GM18909 (cell line): Measurements from ENCODE around the gene NR0B1.

Experiments
- ATAC-seq: cut with Tn5 transposase; IDR thresholded peaks from one replicate; pipeline ENCODE4 v1.9.1; 2021; ENCODE audit warnings: mild to moderate bottlenecking; ENCODE audit not compliant: unreplicated experiment, poor library complexity

NR0B1 gene

DNA sequence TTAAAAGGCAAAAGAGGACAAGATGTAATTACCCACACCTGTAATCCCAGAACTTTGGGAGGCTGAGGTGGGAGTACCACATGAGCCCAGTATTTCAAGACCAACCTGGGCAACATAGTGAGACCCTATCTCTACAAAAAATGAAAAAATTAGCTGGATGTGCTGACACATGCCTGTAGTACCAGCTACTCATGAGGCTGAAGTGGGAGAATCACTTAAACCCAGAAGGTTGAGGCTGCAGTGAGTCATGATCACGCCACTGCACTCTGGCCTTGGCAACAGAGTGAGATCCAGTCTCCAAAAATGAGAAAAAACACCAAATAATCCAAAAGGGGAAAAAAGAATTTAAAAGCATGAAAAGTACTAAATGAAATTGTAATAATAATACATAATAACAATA lies 30.8 kb downstream of the NR0B1 start:
- no peak for ATAC-seq

DNA sequence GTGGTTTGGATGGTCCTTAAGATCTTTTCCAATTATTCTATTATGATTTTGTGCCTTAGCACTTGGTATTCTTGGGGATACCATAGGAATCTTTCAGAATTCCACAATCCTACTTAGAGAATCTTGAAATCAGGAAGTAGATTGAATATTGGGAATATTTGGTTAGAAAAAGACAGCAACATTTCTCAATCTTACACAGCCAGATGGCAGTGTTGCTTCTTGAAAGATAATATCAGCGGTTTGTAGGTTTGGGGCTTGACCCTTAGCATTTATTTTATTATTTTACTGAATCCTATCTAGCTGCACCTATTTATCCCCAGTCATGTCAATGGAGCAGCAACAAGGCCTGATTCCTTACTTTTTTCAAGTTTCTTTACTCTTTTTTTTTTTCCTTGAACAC lies 33.7 kb downstream of the NR0B1 start:
- ATAC-seq, result no peak

DNA sequence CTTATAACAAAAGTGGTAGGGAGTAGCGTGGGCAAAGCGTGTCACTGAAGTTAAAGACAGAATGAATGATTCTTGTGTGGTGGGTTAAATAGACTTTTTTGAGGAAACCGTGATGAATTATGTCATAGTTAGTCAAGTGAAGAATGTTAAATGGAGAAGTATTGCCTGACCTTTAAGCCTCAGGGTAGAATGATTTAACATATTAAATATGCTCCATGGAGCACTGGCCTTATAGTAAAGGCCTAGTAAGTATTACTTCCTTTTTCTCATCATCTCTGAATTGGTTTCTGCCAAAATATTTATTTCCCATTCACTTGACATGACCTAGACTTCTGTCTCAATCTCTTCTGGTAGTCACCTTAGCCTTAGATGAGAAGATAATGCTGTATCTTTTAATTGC lies 38.6 kb downstream of the NR0B1 start:
- ATAC-seq, result no peak

DNA sequence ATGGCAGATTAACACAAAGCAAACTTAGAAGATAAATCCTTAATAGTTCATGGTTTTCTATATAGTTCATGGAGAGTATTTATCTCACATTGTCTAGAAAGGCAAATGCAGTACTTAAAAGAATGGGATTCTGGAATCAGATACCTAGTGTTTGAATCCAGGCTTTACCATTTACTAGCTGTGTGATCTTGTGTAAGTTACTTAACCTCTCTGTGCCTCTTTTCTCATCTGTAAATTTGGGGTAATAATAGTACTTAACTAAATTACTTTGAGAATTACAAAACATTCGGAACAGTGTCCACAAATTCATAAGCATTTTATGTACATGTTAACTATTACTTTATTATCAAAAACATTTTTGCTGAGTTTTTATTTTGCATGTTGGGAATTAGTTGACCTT lies 46.4 kb downstream of the NR0B1 start:
- ATAC-seq, result no peak

DNA sequence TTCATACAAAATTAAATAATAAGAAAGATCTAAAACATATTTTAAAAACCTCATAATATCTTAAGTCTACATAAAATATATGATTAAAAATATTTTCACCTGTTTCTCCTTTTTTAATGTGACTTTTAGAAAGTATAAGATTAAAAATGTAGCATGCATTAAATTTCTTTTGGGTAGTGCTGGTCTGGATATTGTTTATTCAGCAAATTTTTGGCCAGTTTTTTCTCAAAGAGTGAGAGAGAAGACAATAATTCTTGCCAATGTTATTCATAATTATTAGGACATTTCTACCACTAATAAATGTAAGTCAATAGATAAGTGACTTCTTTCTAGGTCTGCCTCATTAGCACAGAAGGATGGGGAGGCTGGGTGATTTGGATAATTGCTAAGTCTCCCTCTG lies 48.2 kb downstream of the NR0B1 start:
- ATAC-seq, result no peak

DNA sequence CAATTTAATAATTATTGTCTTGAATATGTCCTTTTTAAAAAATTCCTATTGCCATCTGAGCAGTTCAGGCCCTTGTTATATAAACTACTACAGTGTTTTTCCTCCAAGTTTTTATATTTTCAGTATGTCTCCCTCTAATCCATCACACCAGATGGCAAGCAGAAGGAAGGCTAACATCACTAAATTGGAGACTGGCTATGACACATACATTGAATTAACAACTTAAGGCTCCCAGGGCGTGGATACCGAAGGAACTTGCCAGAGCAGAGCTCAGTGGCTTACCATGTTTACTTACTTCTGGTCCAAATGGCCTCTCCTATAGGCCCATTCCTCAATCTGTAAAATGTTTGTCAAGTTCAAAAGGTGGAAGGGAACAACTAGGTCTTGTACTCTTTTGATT lies 49.3 kb downstream of the NR0B1 start:
- no peak for ATAC-seq
